Measurements from ENCODE around the gene POU2F3.

The POU2F3 gene

GRCh38 chr11:120219232-120219937 is 20.6 kb upstream of the POU2F3 start:
- no peak for TF ChIP-seq CTCF (IDR thresholded peaks at IDR 0.05; ENCODE audit: borderline replicate concordance, control extremely low read depth, extremely low read depth, insufficient read depth, missing control alignments)
- in situ Hi-C loops (cut with MboI; ENCODE audit: low sequenced_read_pairs, unreplicated experiment), result no loop called here
- no peak for DNase-seq (ENCODE audit: low spot score)

GRCh38 chr11:120219938-120220746 is 19.8 kb upstream of the POU2F3 start:
- no peak for TF ChIP-seq CTCF (IDR thresholded peaks at IDR 0.05; ENCODE audit: borderline replicate concordance, control extremely low read depth, extremely low read depth, insufficient read depth, missing control alignments)
- in situ Hi-C loops (cut with MboI; ENCODE audit: low sequenced_read_pairs, unreplicated experiment), result no loop called here
- no peak for DNase-seq (ENCODE audit: low spot score)

- no peak for DNase-seq (ENCODE audit: low spot score)
- in situ Hi-C loops (cut with MboI; ENCODE audit: low sequenced_read_pairs, unreplicated experiment), result no loop called here
- no peak for TF ChIP-seq CTCF (IDR thresholded peaks at IDR 0.05; ENCODE audit: borderline replicate concordance, control extremely low read depth, extremely low read depth, insufficient read depth, missing control alignments)
These were observed 19.2 kb upstream of the POU2F3 start for GRCh38 chr11:120220747-120221037.

GRCh38 chr11:120221115-120221752 is 18.7 kb upstream of the POU2F3 start:
- in situ Hi-C loops (cut with MboI; ENCODE audit: low sequenced_read_pairs, unreplicated experiment), result no loop called here
- TF ChIP-seq CTCF (IDR thresholded peaks at IDR 0.05; ENCODE audit: borderline replicate concordance, control extremely low read depth, extremely low read depth, insufficient read depth, missing control alignments), result no peak
- no peak for DNase-seq (ENCODE audit: low spot score)

GRCh38 chr11:120222916-120223315 is 17.0 kb upstream of the POU2F3 start:
- no peak for TF ChIP-seq CTCF (IDR thresholded peaks at IDR 0.05; ENCODE audit: borderline replicate concordance, control extremely low read depth, extremely low read depth, insufficient read depth, missing control alignments)
- no peak for DNase-seq (ENCODE audit: low spot score)
- in situ Hi-C loops (cut with MboI; ENCODE audit: low sequenced_read_pairs, unreplicated experiment), result no loop called here

GRCh38 chr11:120223793-120224192 is 16.1 kb upstream of the POU2F3 start:
- DNase-seq (ENCODE audit: low spot score), result no peak
- no peak for TF ChIP-seq CTCF (IDR thresholded peaks at IDR 0.05; ENCODE audit: borderline replicate concordance, control extremely low read depth, extremely low read depth, insufficient read depth, missing control alignments)
- in situ Hi-C loops (cut with MboI; ENCODE audit: low sequenced_read_pairs, unreplicated experiment), result no loop called here
